Uterus (tissue), 4 donors: ENCODE results near the gene TBX10. TPM values are rescaled to one million over a fixed set of nuclear protein-coding genes. Genes with fewer than 3 reads are reported as not detected.

ENCODE experiments used
- DNase-seq, 2 donors: peaks; one replicate each; pipeline ENCODE4 v3.0.0-alpha.2; 2019 to 2020
- H3K27ac ChIP-seq, 2 donors: fragments of 200-600 bp; sonication (generic); 1 replicate in 1 of 2; 2 replicates in 1 of 2; pipeline ENCODE4 v1.5.1; 2016 to 2018
- H3K27me3 ChIP-seq, 2 donors: fragments of 200-600 bp; sonication (generic); one replicate each; pipeline ENCODE4 v1.5.1; 2018 to 2019; ENCODE audit warnings: control low read depth in 1 of 2
- H3K36me3 ChIP-seq, 2 donors: fragments of 200-600 bp; sonication (generic); one replicate each; pipeline ENCODE4 v1.5.1; 2019; ENCODE audit warnings: control low read depth in 1 of 2
- H3K4me1 ChIP-seq, 2 donors: fragments of 200-600 bp; sonication (generic); one replicate each; pipeline ENCODE4 v1.5.1; 2018 to 2019; ENCODE audit warnings: control low read depth in 1 of 2
- H3K4me3 ChIP-seq, 2 donors: fragments of 200-600 bp; sonication (generic); 1 replicate in 1 of 2; 2 replicates in 1 of 2; pipeline ENCODE4 v1.5.1; 2018 to 2019; ENCODE audit warnings: mild to moderate bottlenecking in 1 of 2
- H3K9me3 ChIP-seq, 2 donors: fragments of 200-600 bp; sonication (generic); one replicate each; pipeline ENCODE4 v1.5.1; 2019; ENCODE audit warnings: control low read depth in 1 of 2
- POLR2A ChIP-seq, 2 donors: fragments of 450-650 bp; IDR thresholded peaks; one replicate each; pipeline ENCODE4 v1.6.1; 2016; ENCODE audit warnings: antibody characterized with exemption in 2 of 2, mild to moderate bottlenecking in 1 of 2, moderate library complexity in 1 of 2
- intact Hi-C: fragments of 100-400 bp; cut with DNase I; formaldehyde crosslinking; loops from one replicate; pipeline ENCODE4 v1.15.1; 2023; ENCODE audit warnings: low total_unique reads
- total RNA-seq, 4 donors: library from RNA; depleted of rRNA in 3 of 4; stranded (reverse); fragments of >200 nt in 3 of 4; gene quantifications; one replicate each; pipeline versions ENCODE4 v1.1.0 to v1.2.4, GENCODE V29; 2014 to 2023
- TF ChIP-seq, protein P1 (sequence below), 4 experiments: fragments of 200-600 bp in 2 of 4; fragments of 450-650 bp in 2 of 4; sonication (generic) in 2 of 4; IDR thresholded peaks; one replicate each; pipeline ENCODE4 v1.5.1; 2016 to 2019; ENCODE audit warnings: antibody characterized with exemption in 4 of 4, mild to moderate bottlenecking in 2 of 4, moderate library complexity in 1 of 4
- donor health status: DM: yes; HTN: yes; CAD: no.

Gene TBX10
- total RNA-seq, 4 donors from 2014 or later, result not detected

DNA sequence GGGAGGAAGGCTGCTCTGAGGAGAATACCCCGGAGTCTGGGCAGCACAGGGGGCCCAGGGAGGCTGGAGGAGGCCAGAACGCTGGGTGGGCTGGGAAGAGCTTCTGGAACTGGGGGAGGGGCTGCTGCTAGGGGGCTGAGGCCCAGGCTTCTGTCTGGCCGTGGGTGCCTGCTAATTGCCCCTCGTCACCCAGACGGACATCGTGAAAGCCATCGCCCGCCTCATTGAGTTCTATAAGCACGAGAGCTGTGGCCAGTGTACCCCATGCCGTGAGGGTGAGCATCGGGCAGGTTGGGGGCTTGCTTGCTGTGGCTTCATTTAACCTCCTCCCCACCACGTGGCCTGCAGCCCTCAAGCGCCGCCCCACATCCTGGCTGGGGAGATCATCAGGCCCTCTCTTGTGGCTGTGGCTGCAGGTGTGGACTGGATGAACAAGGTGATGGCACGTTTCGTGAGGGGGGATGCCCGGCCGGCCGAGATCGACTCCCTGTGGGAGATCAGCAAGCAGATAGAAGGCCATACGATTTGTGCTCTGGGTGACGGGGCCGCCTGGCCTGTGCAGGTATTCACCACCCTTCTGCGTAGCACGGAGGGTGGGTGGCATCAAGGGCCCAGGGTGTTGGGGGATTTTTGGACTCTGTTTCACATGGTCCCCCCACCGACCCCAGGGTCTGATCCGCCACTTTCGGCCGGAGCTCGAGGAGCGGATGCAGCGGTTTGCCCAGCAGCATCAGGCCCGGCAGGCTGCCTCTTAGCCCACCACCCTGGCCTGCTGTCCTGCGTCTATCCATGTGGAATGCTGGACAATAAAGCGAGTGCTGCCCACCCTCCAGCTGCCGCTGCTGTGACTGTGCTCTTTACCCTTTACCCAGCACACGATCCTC is 27.6 kb downstream of the TBX10 start:
- H3K4me3 ChIP-seq, result no peak overlapping the region
- intact Hi-C loops, result no loop called here

DNA sequence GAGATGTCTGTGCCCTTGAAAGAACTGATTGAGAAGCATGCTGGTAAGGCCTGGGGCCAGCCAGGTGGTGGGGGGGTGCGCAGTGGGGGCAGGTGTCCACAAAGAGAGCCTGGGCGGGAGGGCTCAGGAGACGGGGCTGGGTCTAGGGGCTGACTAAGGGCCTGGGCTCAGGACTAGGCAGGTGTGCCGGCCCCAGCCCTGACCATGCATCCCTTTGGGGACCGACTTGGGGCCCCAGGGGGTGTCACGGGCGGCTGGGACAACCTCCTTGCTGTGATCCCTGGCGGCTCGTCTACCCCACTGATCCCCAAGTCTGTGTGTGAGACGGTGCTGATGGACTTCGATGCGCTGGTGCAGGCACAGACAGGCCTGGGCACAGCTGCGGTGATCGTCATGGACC is 28.4 kb downstream of the TBX10 start:
- no peak for TF ChIP-seq POLR2A (IDR thresholded peaks at IDR 0.05)
- TF ChIP-seq, protein P1, sequence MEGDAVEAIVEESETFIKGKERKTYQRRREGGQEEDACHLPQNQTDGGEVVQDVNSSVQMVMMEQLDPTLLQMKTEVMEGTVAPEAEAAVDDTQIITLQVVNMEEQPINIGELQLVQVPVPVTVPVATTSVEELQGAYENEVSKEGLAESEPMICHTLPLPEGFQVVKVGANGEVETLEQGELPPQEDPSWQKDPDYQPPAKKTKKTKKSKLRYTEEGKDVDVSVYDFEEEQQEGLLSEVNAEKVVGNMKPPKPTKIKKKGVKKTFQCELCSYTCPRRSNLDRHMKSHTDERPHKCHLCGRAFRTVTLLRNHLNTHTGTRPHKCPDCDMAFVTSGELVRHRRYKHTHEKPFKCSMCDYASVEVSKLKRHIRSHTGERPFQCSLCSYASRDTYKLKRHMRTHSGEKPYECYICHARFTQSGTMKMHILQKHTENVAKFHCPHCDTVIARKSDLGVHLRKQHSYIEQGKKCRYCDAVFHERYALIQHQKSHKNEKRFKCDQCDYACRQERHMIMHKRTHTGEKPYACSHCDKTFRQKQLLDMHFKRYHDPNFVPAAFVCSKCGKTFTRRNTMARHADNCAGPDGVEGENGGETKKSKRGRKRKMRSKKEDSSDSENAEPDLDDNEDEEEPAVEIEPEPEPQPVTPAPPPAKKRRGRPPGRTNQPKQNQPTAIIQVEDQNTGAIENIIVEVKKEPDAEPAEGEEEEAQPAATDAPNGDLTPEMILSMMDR (IDR thresholded peaks at IDR 0.05), result no peak
- no peak overlapping the region for H3K4me3 ChIP-seq
- no peaks in the 10 kb centered on the region for H3K36me3 ChIP-seq
- no peak for DNase-seq
- no peaks in the 10 kb centered on the region for H3K9me3 ChIP-seq
- no peak overlapping the region for H3K27ac ChIP-seq
- intact Hi-C loops, result no loop called here
- H3K27me3 ChIP-seq, result no peaks in the 10 kb centered on the region
- peaks cover 7 to 8% of the 10 kb centered on the region in 2 donors for H3K4me1 ChIP-seq

More for the DNA sequence above, 27.6 kb downstream of the TBX10 start:
- no peaks in the 10 kb centered on the region for H3K36me3 ChIP-seq
- H3K27me3 ChIP-seq, result no peaks in the 10 kb centered on the region
- H3K27ac ChIP-seq, result no peak overlapping the region
- H3K9me3 ChIP-seq, result no peaks in the 10 kb centered on the region
- TF ChIP-seq POLR2A (IDR thresholded peaks at IDR 0.05), result no peak
- TF ChIP-seq, protein P1 (IDR thresholded peaks at IDR 0.05), result no peak
- no peak for DNase-seq
- peaks cover 7 to 8% of the 10 kb centered on the region in 2 donors for H3K4me1 ChIP-seq

DNA sequence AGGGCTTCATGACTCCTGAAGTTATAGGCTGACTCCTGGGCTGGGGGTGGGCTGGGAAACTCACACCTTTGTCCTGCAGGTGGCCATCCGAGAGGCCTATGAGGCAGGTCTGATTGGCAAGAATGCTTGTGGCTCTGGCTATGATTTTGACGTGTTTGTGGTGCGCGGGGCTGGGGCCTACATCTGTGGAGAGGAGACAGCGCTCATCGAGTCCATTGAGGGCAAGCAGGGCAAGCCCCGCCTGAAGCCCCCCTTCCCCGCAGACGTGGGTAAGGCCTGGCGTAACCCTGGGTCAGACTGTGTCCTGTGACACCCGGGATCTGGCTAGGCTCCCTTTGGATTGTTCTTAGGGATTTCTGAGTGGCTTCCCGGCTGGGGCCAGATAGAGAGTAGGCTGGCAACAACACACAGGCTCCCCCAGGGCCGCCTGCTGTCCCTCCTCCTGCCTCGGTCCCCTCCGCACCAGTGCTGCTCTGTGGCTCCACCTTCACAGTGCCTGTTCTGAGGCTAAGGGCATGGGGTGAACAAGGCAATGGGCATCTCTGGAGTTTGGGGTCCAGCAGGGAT is 29.2 kb downstream of the TBX10 start:
- Histone ChIP-seq H3K27me3 (no peaks in the 10 kb centered on the region), H3K4me1 (peaks cover 7 to 8% of the 10 kb centered on the region in 2 donors), H3K27ac (no peak overlapping the region), H3K36me3 (no peaks in the 10 kb centered on the region), H3K4me3 (no peak overlapping the region), H3K9me3 (no peaks in the 10 kb centered on the region)
- intact Hi-C loops, result no loop called here
- no peak for DNase-seq
- TF ChIP-seq, protein P1 (IDR thresholded peaks at IDR 0.05), result no peak
- no peak for TF ChIP-seq POLR2A (IDR thresholded peaks at IDR 0.05)

DNA sequence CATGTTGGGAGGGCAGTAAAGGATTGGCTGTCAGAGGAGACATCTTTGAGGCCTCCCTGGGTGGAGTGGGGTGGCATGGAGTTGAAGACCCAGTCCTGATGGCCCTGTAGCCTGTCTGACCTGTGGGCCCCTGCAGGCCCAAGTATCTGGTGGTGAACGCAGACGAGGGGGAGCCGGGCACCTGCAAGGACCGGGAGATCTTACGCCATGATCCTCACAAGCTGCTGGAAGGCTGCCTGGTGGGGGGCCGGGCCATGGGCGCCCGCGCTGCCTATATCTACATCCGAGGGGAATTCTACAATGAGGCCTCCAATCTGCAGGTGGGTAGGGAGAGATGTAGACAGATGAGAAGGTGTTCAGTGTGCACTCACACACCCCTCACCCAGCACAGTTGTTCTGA is 30.2 kb downstream of the TBX10 start:
- intact Hi-C loops, result no loop called here
- H3K27ac ChIP-seq, result no peak overlapping the region
- TF ChIP-seq POLR2A (IDR thresholded peaks at IDR 0.05), result no peak
- TF ChIP-seq, protein P1 (IDR thresholded peaks at IDR 0.05), result no peak
- peaks cover 7 to 8% of the 10 kb centered on the region in 2 donors for H3K4me1 ChIP-seq
- H3K36me3 ChIP-seq, result no peaks in the 10 kb centered on the region
- no peaks in the 10 kb centered on the region for H3K9me3 ChIP-seq
- H3K4me3 ChIP-seq, result no peak overlapping the region
- DNase-seq, result no peak
- H3K27me3 ChIP-seq, result no peaks in the 10 kb centered on the region

DNA sequence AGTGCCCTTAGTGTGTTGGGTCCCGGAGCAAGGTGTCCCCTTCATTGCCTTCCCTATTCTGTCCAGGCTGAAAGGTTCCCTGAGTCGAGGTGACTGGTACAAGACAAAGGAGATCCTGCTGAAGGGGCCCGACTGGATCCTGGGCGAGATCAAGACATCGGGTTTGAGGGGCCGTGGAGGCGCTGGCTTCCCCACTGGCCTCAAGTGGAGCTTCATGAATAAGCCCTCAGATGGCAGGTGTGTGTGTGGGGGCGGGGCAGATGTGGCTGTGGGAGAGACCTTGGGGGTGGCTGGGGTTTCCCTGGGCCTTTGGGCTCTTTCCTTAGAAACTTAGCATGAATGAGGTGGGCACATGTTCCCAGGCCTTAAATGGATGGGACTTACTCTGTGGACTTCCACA is 31.1 kb downstream of the TBX10 start:
- Histone ChIP-seq H3K27me3 (no peaks in the 10 kb centered on the region), H3K9me3 (no peaks in the 10 kb centered on the region), H3K27ac (no peak overlapping the region), H3K4me1 (peaks cover 7 to 8% of the 10 kb centered on the region in 2 donors), H3K4me3 (no peak overlapping the region), H3K36me3 (no peaks in the 10 kb centered on the region)
- intact Hi-C loops, result no loop called here
- no peak for DNase-seq
- TF ChIP-seq, protein P1 (IDR thresholded peaks at IDR 0.05), result no peak
- no peak for TF ChIP-seq POLR2A (IDR thresholded peaks at IDR 0.05)
